Esophagus muscularis mucosa (tissue), 3 donors: ENCODE data around the gene PCBD1.

Source experiments
- CTCF ChIP-seq, 3 experiments: fragments of 200-600 bp in 2 of 3; fragments of 450-650 bp in 1 of 3; sonication (generic) in 2 of 3; IDR thresholded peaks; one replicate each; pipeline ENCODE4 v1.5.1; 2017 to 2019; ENCODE audit warnings: antibody characterized with exemption in 3 of 3, mild to moderate bottlenecking in 2 of 3, moderate library complexity in 1 of 3
- POLR2AphosphoS5 ChIP-seq, 2 donors: sonication (generic); formaldehyde crosslinking; IDR thresholded peaks; one replicate each; pipeline ENCODE4 v1.6.1; 2017; ENCODE audit warnings: antibody characterized with exemption in 2 of 2

- TF ChIP-seq CTCF (IDR thresholded peaks at IDR 0.05) (no peak), POLR2AphosphoS5 (IDR thresholded peaks at IDR 0.05) (no peak)
These were observed 38.3 kb downstream of the PCBD1 start for GRCh38 chr10:70850097-70850496.
